PC-3 (cell line): ENCODE data around the gene PABPN1L.

Source experiments
- EZH2 ChIP-seq: fragments of 300-600 bp; sonication (generic); IDR thresholded peaks from one replicate; pipeline ENCODE4 v1.6.1; 2017; ENCODE audit warnings: antibody characterized with exemption, mild to moderate bottlenecking, low read length; ENCODE audit not compliant: unreplicated experiment
- EZH2phosphoT487 ChIP-seq: fragments of 300-600 bp; sonication (generic); IDR thresholded peaks from 2 replicates; pipeline ENCODE4 v1.6.1; 2018; ENCODE audit warnings: mild to moderate bottlenecking, antibody characterized with exemption, low read length, borderline replicate concordance
- TF ChIP-seq, protein P1 (sequence below): fragments of 300-600 bp; sonication (generic); conservative IDR thresholded peaks from 2 replicates; pipeline ENCODE4 v1.5.1; 2017; ENCODE audit warnings: antibody characterized with exemption, low read depth, mild to moderate bottlenecking, low read length

- TF ChIP-seq, protein P1, sequence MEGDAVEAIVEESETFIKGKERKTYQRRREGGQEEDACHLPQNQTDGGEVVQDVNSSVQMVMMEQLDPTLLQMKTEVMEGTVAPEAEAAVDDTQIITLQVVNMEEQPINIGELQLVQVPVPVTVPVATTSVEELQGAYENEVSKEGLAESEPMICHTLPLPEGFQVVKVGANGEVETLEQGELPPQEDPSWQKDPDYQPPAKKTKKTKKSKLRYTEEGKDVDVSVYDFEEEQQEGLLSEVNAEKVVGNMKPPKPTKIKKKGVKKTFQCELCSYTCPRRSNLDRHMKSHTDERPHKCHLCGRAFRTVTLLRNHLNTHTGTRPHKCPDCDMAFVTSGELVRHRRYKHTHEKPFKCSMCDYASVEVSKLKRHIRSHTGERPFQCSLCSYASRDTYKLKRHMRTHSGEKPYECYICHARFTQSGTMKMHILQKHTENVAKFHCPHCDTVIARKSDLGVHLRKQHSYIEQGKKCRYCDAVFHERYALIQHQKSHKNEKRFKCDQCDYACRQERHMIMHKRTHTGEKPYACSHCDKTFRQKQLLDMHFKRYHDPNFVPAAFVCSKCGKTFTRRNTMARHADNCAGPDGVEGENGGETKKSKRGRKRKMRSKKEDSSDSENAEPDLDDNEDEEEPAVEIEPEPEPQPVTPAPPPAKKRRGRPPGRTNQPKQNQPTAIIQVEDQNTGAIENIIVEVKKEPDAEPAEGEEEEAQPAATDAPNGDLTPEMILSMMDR: peak; percentile 76
- TF ChIP-seq EZH2phosphoT487 (no peak), EZH2 (no peak)
Measured at GRCh38 chr16:88815901-88816589, 50.4 kb downstream of the PABPN1L start.
